Cardiac septum (tissue), 1 donor: Measurements from ENCODE around the gene KRTAP10-1. TPM values are rescaled to one million over a fixed set of nuclear protein-coding genes. Genes with fewer than 3 reads are reported as not detected.

ENCODE experiments used
- DNase-seq: peaks from one replicate; pipeline ENCODE4 v3.0.0-alpha.2; 2020; ENCODE audit warnings: low spot score
- intact Hi-C: fragments of 100-400 bp; cut with DNase I; formaldehyde crosslinking; loops from one replicate; pipeline ENCODE4 v1.14.0; 2022
- total RNA-seq: library from RNA; stranded (reverse); fragmentation: NEBNext Ultra II Directional; extraction: Animal tissue kit (Norgen Biotek cat#: 25700); gene quantifications from one replicate; pipeline ENCODE4 v1.2.1, GENCODE V29; 2021
- donor health status: DM: no; HTN: no; CAD: no.

KRTAP10-1 gene
- total RNA-seq, 1 donor from 2014 or later = not detected

DNA sequence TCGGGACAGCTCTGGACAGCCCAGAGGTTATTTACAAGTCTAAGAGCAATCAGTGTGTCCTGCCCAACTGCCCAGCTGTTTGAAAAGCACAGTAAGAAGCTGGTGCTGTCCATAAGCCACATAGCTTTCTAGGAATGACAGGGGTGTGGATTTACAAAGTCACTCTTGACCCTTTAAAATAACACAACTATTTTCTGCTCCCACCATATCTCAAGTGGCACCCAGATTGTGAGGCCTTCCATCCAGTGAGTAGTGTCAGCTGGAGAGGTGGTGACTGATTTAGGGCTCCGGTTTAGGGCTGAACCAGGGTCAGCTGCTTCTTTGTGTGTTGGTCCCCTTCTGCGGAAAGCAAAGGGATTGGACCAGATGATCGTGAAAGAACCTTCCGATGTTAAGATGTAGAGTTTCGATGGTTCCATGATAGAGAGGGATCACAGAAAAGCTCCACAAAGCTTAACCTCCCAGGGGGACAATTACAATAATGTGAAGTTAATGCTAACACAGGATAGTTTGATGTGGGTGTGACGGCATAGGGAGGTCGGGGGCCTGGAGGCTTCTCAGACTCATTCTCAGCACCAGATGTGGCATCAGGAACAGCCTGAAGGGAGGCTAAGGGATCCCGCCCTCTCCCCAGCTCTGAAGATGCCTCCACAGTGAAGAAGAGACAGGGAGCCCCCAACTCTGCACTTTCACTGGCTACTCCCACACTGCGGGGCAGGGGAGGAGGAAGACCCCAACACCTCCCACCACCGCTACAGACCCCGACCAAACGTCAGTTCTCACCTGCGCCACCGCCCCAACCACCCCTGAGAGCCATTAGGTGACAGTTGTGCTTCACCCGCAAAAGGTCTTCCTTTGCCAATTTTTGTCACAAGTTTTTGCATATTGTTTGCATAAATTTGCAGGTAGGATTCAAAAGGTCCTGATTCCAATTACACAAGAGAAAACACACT is 44.1 kb downstream of the KRTAP10-1 start:
- intact Hi-C loops = no loop called here
- DNase-seq = no peak

DNA sequence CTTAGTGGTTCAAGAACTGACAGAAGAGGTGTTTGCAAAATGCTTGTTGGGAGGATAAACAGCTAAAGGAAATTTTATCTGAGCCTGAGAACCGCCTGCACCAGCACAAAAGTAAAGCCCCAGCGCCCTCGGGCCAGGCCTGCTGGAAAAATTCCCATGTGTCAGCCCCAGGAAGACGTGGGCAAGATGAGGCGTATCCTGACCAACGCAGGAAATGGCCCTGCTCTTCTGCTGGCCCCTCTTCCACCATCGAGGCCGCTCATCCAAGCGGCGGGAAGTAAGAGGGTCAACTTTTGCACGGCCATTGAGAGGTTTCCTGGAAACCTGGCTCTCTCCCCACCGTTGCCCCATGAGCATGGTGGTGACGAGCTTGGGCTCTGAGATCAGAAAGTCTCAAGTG is 45.0 kb downstream of the KRTAP10-1 start:
- intact Hi-C loops = no loop called here

DNA sequence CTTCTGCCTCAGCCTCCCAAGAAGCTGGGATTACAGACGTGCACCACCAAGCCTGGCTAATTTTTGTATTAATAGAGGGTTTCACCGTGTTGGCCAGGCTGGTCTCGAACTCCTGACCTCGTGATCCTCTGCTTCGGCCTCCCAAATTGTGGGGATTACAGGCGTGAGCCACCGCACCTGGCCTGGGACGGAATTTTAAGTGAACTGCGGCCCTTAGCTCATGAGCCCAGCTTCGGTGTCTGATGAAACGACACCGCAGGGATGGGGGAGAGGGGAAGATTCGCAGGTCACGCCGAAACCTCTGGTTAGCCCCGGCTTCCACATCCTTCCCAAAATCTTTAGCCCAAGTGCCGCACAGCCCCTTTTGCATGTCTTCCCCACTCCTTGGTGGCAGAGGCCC is 45.6 kb downstream of the KRTAP10-1 start:
- intact Hi-C loops = no loop called here
- DNase-seq = no peak

More for the DNA sequence above, 45.0 kb downstream of the KRTAP10-1 start:
- no peak for DNase-seq

DNA sequence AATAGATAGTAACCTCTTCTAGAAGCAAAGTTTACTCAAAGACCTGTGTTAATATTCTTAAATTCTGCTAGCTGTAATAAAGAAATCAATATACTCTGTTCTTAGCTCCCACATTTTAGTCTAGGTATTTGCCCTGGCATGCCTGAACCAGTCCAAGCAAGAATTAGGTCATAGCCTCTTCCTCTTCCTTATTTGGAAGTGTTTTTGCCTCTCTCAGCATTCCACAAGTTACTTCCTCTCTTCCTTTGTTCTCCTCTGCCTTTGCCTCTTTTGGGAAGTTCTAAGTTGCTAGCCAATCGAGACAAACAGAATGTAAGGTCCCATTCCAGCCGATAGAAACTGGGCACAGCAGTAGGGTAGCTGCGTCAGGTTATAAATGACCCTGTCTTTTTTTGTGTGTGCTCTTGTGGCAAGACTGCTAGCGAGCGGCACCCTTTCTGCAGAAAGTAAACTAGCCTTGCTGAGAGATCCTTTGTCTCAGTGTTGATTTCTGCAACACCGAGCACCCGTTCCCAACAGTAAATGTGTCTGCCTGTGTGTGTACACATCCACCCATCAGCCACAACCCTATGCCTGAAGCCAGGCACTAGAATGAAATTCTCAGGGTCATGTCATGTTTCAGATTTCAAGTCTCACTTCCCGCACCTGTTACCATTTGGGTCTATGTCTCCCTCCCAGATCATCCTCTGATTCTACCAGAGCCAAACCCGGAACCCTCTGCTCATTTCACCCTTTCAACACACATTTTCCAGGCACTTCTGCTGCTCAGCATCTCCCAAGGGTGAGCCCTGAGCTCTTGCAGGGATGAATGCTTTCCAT is 47.2 kb downstream of the KRTAP10-1 start:
- intact Hi-C loops = no loop called here
- no peak for DNase-seq

DNA sequence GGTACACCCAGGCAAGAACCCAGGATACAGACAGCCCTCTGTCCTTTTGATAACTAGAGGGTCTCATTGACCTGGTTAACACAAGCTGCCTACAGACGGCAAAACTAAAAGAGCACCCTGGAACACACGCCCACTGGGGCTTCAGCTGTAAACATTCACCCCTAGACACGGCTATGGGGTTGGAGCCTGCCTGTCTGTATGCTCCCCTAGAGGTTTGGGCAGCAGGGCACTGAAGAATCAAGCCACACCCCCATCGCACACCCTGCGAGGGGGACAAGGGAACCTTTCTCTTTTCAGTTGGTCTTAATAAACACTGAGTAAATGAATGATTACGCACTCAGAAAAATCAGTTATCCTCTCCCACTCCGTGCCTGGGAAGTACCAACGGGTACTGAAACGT is 49.2 kb downstream of the KRTAP10-1 start:
- no peak for DNase-seq
- intact Hi-C loops = no loop called here

GRCh38 chr21:44490405-44490804 is 49.6 kb downstream of the KRTAP10-1 start:
- intact Hi-C loops = no loop called here
- no peak for DNase-seq

DNA sequence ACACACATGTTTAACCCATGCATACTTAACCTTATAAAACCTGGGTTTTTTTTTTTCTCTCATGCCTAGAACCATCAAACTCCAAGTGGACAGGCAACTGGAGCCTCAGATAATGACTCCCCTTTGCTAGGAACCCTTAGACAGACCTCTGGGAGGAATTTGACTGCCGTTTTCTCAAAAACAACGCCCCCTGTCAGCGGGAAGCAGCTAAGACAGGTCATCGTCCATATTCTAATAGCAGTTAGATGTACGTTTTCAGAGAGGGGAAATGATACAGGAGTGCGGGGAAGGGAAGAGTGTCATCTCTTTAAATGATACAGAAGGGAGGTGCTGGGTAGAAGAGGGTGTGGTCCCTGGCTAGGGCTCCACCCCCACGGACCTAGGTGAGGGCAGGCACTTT is 50.0 kb downstream of the KRTAP10-1 start:
- no peak for DNase-seq
- intact Hi-C loops = no loop called here

Other genes starting within 250 kb of the KRTAP10-1 start
- gene PFKL, start 240.1 kb downstream of the KRTAP10-1 start, total RNA-seq = 60.3 TPM
- 15.8 TPM for gene CFAP410, start 200.8 kb downstream of the KRTAP10-1 start, total RNA-seq
- gene TRPM2, start 186.6 kb downstream of the KRTAP10-1 start, total RNA-seq = 1.2 TPM
- 2.9 TPM for gene LRRC3, start 84.7 kb downstream of the KRTAP10-1 start, total RNA-seq
- gene KRTAP10-2, start 11.3 kb upstream of the KRTAP10-1 start, total RNA-seq = not detected
- not detected for gene KRTAP10-3, start 18.6 kb upstream of the KRTAP10-1 start, total RNA-seq
- gene KRTAP10-4, start 33.5 kb upstream of the KRTAP10-1 start, total RNA-seq = not detected
- gene KRTAP10-5, start 40.4 kb upstream of the KRTAP10-1 start, total RNA-seq = not detected
- not detected for gene KRTAP10-6, start 52.3 kb upstream of the KRTAP10-1 start, total RNA-seq
- gene KRTAP10-7, start 60.4 kb upstream of the KRTAP10-1 start, total RNA-seq = not detected
- gene KRTAP10-8, start 71.9 kb upstream of the KRTAP10-1 start, total RNA-seq = not detected
- not detected for gene KRTAP10-9, start 86.9 kb upstream of the KRTAP10-1 start, total RNA-seq
- not detected for gene KRTAP10-10, start 97.2 kb upstream of the KRTAP10-1 start, total RNA-seq
- not detected for gene KRTAP10-11, start 106.2 kb upstream of the KRTAP10-1 start, total RNA-seq
- not detected for gene KRTAP12-4, start 114.5 kb upstream of the KRTAP10-1 start, total RNA-seq
- gene KRTAP12-3, start 117.7 kb upstream of the KRTAP10-1 start, total RNA-seq = not detected
- gene KRTAP12-2, start 126.7 kb upstream of the KRTAP10-1 start, total RNA-seq = not detected
- not detected for gene KRTAP12-1, start 142.0 kb upstream of the KRTAP10-1 start, total RNA-seq
- gene KRTAP10-12, start 157.0 kb upstream of the KRTAP10-1 start, total RNA-seq = not detected
- not detected for gene TSPEAR, start 171.4 kb upstream of the KRTAP10-1 start, total RNA-seq